IPS-18c (cell line): ENCODE measurements around the gene LENG9.
A peak's percentile ranks its signal among the peaks of the same experiment; 100 is the strongest.
"Not testable (repeated sequence)": the region's sequence is repeated elsewhere in the genome, so short reads cannot be mapped to it uniquely, and the experiment has no call there.

Experiments used
- H3K4me3 ChIP-seq: 2 replicates; pipeline ENCODE4 v1.7.0; 2013; ENCODE audit warnings: low read depth, mild to moderate bottlenecking, low read length, moderate library complexity; ENCODE audit not compliant: insufficient read depth
- H3K9me3 ChIP-seq: one replicate; pipeline ENCODE4 v1.6.1; 2013; ENCODE audit warnings: mild to moderate bottlenecking, low read length, moderate library complexity; ENCODE audit not compliant: control insufficient read depth, insufficient read depth

The LENG9 gene

GRCh38 chr19:54484451-54484850 lies 20.9 kb upstream of the LENG9 start:
- Histone ChIP-seq H3K4me3 (no peak overlapping the region), H3K9me3 (no peaks in the 10 kb centered on the region)

GRCh38 chr19:54482889-54483288 lies 19.3 kb upstream of the LENG9 start:
- Histone ChIP-seq H3K9me3 (no peaks in the 10 kb centered on the region), H3K4me3 (no peak overlapping the region)

DNA sequence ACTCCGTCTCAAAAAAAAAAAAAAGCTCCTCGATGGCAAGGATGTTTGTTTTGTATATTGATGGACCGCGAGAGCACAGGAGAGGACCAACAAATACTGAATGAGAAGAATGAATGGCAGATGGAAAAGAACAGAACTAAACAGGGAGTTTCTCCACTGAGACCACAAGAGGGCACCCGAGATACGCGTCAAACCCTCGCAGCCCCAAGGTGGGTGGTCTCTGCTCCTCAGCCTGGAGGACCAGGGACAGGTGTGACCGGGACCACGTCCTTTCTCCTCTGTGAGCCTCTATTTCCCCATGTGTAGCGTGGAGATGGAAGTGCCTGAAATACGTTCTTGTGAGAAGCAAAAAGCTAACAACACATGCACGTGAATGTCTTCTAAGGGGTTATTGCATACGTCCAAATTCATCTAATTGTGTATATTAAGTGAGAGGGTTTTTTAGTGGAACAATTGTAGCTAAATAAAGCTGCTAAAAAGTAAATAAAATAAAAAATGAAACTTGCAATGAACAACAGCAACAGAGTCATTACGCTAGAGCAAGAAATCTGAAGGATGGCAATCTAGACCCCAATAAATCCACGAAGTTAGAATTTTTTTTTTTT lies 17.9 kb upstream of the LENG9 start:
- Histone ChIP-seq H3K9me3 (no peaks in the 10 kb centered on the region), H3K4me3 (no peak overlapping the region)

DNA sequence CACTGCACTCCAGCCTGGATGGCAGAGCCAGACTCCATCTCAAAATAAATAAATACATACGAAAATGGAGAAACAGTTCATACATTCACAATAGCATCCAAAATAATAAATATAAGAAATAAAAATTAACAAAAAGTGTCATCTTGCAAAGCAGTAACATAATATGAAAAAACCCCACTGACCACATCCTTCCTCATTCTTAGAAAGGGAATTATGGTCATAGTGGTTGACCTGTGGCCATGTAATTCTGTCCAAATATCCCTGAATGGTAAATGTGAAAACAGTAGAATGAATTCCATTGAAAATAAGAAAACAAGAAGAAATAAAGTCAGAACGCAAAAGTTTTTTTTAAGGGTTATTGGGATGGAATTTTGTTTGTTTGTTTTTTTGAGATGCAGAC lies 16.5 kb upstream of the LENG9 start:
- Histone ChIP-seq H3K9me3 (no peaks in the 10 kb centered on the region), H3K4me3 (no peak overlapping the region)

GRCh38 chr19:54478677-54479266 lies 15.2 kb upstream of the LENG9 start:
- no peaks in the 10 kb centered on the region for H3K9me3 ChIP-seq
- H3K4me3 ChIP-seq, result no peak overlapping the region

GRCh38 chr19:54477650-54478049 lies 14.1 kb upstream of the LENG9 start:
- no peaks in the 10 kb centered on the region for H3K9me3 ChIP-seq

DNA sequence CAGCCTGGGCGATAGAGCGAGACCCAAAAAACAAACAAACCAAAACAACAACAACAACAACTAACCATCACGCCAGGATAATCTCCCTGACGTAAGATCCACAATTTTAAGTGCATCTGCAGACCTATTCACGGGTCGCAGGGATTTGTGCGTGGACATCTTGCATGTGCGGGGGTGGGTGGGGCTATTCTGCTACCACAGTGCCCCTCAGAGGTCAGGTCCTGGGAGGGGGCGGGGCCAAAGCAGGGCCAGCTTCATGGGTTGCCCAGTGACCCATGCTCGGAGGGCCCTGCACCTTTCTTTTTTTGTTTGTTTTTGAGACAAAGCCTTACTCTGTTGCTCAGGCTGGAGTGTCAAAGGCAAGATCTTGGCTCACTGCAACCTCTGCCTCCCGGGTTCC lies 12.1 kb upstream of the LENG9 start:
- no peak overlapping the region for H3K4me3 ChIP-seq
- H3K9me3 ChIP-seq, result no peaks in the 10 kb centered on the region

More at GRCh38 chr19:54477650-54478049, 14.1 kb upstream of the LENG9 start:
- H3K4me3 ChIP-seq, result no peak overlapping the region

GRCh38 chr19:54473892-54474372 lies 10.4 kb upstream of the LENG9 start:
- Histone ChIP-seq H3K9me3 (no peaks in the 10 kb centered on the region), H3K4me3 (no peak overlapping the region)

GRCh38 chr19:54473071-54473891 lies 9.7 kb upstream of the LENG9 start, which contains the start of gene CDC42EP5:
Gene CDC42EP5, minus strand, starts transcription at chr19:54473296. Its CDS starts 7,749 bp downstream, at chr19:54465547.
- Histone ChIP-seq H3K4me3 (peak within 1 kb of the TSS; percentile 24), H3K9me3 (no peaks in the 10 kb centered on the region)

DNA sequence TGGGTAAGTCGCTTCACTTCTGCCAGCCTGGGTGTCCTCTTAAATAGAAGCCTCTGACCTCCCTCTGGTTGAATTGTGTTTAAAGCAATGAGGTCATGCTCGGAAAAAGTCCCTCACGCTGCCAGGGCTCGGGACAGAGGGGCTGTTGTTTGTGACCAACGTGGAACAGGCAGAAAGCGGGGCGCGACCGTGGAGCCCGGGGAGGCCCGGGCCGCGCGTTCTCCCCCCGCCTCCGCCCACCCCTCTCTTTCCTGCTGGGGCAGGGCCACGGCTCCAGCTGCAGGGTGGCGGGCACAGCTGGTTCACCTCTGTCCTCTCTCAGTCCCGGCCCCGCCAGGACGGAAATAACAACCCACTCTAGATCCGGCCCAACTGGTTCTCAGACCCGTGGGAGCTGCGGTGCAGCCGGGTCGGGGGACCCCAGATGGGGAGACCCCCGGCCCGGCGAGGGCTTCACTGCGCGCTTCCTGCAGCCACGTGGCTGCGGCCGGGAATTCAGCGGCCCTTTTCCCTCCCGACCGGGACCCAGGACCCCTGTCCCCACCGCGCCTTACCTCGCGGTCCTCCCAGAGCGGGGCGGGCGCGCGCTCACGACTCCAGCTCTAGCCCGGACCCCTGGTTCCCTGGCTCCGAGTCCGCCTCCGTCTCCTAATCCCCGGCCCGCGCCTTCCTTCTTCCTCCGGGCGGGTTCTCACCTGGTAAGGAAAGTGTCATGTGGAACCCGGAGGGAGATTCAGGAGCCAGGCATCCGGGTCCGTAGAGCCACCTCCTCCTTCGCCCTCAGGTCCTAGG lies 7.6 kb upstream of the LENG9 start:
- peak overlapping the region; percentile 46 for H3K4me3 ChIP-seq

DNA sequence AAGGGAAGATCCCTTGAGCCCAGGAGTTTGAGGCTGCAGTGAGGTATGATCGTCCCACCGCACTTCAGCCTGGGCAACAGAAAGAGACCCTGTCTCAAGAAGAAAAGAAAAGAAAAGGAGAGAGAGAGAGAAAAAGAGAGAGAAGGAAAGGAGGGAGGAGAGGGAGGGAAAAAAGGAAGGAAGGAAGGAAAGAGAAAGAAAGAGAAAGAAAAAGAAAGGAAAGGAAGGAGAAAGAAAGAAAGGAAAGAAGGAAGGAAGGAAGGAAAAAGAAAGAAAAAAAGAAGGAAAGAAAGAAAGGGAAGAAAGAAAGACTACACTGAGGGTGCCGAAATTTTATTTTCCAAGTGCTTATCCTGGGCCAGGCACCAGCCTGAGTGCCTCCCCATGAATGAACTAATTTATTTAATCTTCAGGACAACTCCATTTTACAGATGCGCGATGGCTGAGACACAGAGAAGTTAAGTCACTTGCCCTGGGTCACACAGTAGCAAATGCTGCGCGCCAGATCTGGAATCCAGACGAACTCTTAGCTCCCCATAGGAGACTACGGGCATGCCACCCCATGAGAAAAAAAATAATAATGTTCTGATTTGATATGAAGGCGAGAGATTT lies 6.8 kb upstream of the LENG9 start:
- Histone ChIP-seq H3K9me3 (no peaks in the 10 kb centered on the region), H3K4me3 (no peak overlapping the region)

More for the DNA sequence above, 7.6 kb upstream of the LENG9 start:
- no peaks in the 10 kb centered on the region for H3K9me3 ChIP-seq

GRCh38 chr19:54469496-54469934 lies 5.9 kb upstream of the LENG9 start:
- Histone ChIP-seq H3K9me3 (no peaks in the 10 kb centered on the region), H3K4me3 (no peak overlapping the region)

GRCh38 chr19:54466110-54466480 lies 2.5 kb upstream of the LENG9 start:
- not testable (repeated sequence) for H3K4me3 ChIP-seq, H3K9me3 ChIP-seq

GRCh38 chr19:54465426-54466109 lies 2.0 kb upstream of the LENG9 start:
- Histone ChIP-seq H3K9me3 (no peaks in the 10 kb centered on the region), H3K4me3 (no peak overlapping the region; the same call in 1 of the 2 replicates)

DNA sequence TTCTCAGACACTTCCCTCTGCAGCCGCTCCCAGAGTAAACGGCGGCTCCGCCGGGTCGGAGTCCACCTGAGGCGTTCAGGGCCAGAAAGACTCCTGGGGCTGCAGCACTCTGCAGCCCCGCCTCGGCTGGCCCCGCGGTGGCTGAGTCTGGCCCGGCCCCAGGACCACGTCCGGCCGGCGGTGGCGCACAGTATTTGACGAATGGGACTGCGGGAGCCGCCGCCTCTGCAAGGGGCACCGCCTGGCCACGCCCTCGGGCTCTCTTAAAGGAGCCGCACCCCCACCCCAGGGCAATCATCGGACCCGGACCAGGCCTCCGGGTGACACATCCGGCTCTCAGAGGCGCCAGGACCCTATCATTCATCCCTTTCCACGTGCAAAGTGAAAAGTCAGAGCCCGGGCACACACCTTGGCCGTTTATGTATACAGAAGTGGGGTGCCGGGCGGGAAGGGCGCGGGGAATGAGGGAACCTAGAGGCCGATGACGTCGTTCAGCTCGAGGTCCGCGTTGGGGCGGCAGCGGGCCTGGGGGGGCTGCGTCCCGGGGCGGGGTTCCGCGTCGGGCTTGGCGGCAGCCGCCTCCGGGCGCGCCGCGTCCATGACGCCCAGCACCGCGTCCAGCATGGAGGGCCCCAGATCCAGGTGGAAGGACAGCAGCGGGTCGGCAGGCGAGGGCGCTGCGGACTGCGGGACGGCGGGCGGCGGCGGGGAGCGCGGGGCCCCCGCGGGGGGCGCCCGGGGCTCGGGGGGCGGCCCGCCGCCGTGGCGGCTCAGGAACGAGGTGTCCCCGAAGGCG lies 1.2 kb upstream of the LENG9 start:
- H3K4me3 ChIP-seq, result peak overlapping the region; percentile 81
- no peaks in the 10 kb centered on the region for H3K9me3 ChIP-seq
